Measurements from ENCODE around the gene RBM28. TPM values are rescaled to one million over a fixed set of nuclear protein-coding genes. Genes with fewer than 3 reads are reported as not detected.

RBM28 gene
- total RNA-seq, 1 experiment from 2014 or later, result 54.1 TPM

DNA sequence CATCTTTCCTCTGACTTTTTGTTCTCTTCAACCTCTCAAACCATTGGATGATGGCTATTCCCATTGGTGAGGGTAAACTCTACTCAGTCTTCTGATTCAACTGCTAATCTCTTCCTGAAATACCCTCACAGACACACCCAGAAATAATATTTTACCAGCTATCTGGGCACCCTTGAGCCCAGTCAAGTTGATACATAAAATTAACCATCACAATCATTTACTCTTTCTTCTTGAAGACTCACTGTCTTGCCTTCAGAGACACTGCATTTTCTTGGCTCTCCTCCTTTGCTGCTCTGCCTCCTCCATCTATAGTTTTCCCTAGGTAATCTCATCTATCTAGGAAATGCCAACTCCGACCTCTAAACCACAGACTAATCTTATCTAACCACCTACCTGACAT lies 30.3 kb upstream of the RBM28 start:
- in situ Hi-C loops (cut with HindIII; ENCODE audit: low pct_unique_long_range_greater_than_20kb, low sequenced_read_pairs) (no loop called here), intact Hi-C loops (cut with micrococcal nuclease; ENCODE audit: unreplicated experiment) (no loop called here)
- no peak overlapping the region for H3K27ac ChIP-seq (ENCODE audit: low read length)
- no peak overlapping the region for H3K4me3 ChIP-seq (ENCODE audit: low read depth in 2 of 2, low read length in 2 of 2)
- no peak for TF ChIP-seq TCF7L2 (IDR thresholded peaks at IDR 0.05; ENCODE audit: low read depth, low read length)
- TF ChIP-seq SIN3A (IDR thresholded peaks at IDR 0.05; ENCODE audit: borderline replicate concordance, insufficient read depth, low read depth, low read length), result no peak
- TF ChIP-seq, protein P1, sequence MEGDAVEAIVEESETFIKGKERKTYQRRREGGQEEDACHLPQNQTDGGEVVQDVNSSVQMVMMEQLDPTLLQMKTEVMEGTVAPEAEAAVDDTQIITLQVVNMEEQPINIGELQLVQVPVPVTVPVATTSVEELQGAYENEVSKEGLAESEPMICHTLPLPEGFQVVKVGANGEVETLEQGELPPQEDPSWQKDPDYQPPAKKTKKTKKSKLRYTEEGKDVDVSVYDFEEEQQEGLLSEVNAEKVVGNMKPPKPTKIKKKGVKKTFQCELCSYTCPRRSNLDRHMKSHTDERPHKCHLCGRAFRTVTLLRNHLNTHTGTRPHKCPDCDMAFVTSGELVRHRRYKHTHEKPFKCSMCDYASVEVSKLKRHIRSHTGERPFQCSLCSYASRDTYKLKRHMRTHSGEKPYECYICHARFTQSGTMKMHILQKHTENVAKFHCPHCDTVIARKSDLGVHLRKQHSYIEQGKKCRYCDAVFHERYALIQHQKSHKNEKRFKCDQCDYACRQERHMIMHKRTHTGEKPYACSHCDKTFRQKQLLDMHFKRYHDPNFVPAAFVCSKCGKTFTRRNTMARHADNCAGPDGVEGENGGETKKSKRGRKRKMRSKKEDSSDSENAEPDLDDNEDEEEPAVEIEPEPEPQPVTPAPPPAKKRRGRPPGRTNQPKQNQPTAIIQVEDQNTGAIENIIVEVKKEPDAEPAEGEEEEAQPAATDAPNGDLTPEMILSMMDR (IDR thresholded peaks at IDR 0.05), result no peak
- TF ChIP-seq, protein P2, sequence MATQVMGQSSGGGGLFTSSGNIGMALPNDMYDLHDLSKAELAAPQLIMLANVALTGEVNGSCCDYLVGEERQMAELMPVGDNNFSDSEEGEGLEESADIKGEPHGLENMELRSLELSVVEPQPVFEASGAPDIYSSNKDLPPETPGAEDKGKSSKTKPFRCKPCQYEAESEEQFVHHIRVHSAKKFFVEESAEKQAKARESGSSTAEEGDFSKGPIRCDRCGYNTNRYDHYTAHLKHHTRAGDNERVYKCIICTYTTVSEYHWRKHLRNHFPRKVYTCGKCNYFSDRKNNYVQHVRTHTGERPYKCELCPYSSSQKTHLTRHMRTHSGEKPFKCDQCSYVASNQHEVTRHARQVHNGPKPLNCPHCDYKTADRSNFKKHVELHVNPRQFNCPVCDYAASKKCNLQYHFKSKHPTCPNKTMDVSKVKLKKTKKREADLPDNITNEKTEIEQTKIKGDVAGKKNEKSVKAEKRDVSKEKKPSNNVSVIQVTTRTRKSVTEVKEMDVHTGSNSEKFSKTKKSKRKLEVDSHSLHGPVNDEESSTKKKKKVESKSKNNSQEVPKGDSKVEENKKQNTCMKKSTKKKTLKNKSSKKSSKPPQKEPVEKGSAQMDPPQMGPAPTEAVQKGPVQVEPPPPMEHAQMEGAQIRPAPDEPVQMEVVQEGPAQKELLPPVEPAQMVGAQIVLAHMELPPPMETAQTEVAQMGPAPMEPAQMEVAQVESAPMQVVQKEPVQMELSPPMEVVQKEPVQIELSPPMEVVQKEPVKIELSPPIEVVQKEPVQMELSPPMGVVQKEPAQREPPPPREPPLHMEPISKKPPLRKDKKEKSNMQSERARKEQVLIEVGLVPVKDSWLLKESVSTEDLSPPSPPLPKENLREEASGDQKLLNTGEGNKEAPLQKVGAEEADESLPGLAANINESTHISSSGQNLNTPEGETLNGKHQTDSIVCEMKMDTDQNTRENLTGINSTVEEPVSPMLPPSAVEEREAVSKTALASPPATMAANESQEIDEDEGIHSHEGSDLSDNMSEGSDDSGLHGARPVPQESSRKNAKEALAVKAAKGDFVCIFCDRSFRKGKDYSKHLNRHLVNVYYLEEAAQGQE (IDR thresholded peaks at IDR 0.05; ENCODE audit: insufficient read depth in 1 of 2, low read depth in 2 of 2, low read length in 1 of 2), result no peak
- no peak for TF ChIP-seq POLR2AphosphoS5 (IDR thresholded peaks at IDR 0.05; ENCODE audit: low read depth, low read length)
- CTCF ChIA-PET, result interaction anchor here (1.7 kb wide), 1 partner anchor 13 kb away, joined by 6 read pairs; no protein-coding TSS in a partner anchor
- DNase-seq (ENCODE audit: low read depth, low spot score) (no peak), ATAC-seq (no peak)
- H3K36me3 ChIP-seq (ENCODE audit: control insufficient read depth, insufficient read depth, low read length), result no peaks in the 10 kb centered on the region
- H3K27me3 ChIP-seq (ENCODE audit: control insufficient read depth, insufficient read depth, low read length), result no peaks in the 10 kb centered on the region
- POLR2A ChIA-PET, result interaction anchor here (0.6 kb wide), 1 partner anchor 655 kb away, joined by 3 read pairs; no protein-coding TSS in a partner anchor
- BruUV-seq (replicated peaks), result no TSS peak
- H3K9me3 ChIP-seq (ENCODE audit: control insufficient read depth, insufficient read depth, low read depth, low read length), result no peaks in the 10 kb centered on the region
- H3K4me1 ChIP-seq (ENCODE audit: control insufficient read depth, insufficient read depth, low read length), result no peaks in the 10 kb centered on the region

DNA sequence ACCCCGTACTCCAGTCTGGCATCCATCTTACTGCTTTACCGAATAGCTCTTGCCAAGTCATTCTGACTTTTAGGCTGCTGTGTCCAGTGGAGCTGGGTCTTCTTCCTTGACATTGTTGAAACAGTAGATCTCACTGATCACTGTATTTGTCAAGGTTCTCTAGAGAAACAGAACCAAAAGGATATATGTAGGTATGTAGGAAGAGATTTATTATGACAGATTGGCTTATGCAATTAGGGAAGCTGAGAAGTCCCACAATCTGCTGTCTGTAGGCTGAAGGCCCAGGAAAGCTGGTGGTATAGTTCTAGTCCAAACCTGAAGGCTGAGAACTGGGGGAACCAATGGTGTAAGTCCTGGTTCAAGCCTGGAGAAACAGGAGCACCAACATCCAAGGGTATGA lies 29.9 kb upstream of the RBM28 start:
- ChIA-PET POLR2A (interaction anchor here (0.6 kb wide), 1 partner anchor 655 kb away, joined by 3 read pairs; no protein-coding TSS in a partner anchor), CTCF (interaction anchor here (1.7 kb wide), 1 partner anchor 14 kb away, joined by 6 read pairs; no protein-coding TSS in a partner anchor)
- no peak for DNase-seq (ENCODE audit: low read depth, low spot score)
- Histone ChIP-seq H3K36me3 (ENCODE audit: control insufficient read depth, insufficient read depth, low read length) (no peaks in the 10 kb centered on the region), H3K9me3 (ENCODE audit: control insufficient read depth, insufficient read depth, low read depth, low read length) (no peaks in the 10 kb centered on the region), H3K27me3 (ENCODE audit: control insufficient read depth, insufficient read depth, low read length) (no peaks in the 10 kb centered on the region), H3K4me3 (ENCODE audit: low read depth in 2 of 2, low read length in 2 of 2) (no peak overlapping the region), H3K4me1 (ENCODE audit: control insufficient read depth, insufficient read depth, low read length) (no peaks in the 10 kb centered on the region), H3K27ac (ENCODE audit: low read length) (no peak overlapping the region)
- in situ Hi-C loops (cut with HindIII; ENCODE audit: low pct_unique_long_range_greater_than_20kb, low sequenced_read_pairs), result no loop called here
- TF ChIP-seq, protein P2 (IDR thresholded peaks at IDR 0.05; ENCODE audit: insufficient read depth in 1 of 2, low read depth in 2 of 2, low read length in 1 of 2), result no peak
- TF ChIP-seq POLR2AphosphoS5 (IDR thresholded peaks at IDR 0.05; ENCODE audit: low read depth, low read length), result no peak
- TF ChIP-seq TCF7L2 (IDR thresholded peaks at IDR 0.05; ENCODE audit: low read depth, low read length), result no peak
- TF ChIP-seq SIN3A (IDR thresholded peaks at IDR 0.05; ENCODE audit: borderline replicate concordance, insufficient read depth, low read depth, low read length), result no peak
- TF ChIP-seq, protein P1 (IDR thresholded peaks at IDR 0.05), result no peak
- intact Hi-C loops (cut with micrococcal nuclease; ENCODE audit: unreplicated experiment), result no loop called here
- ATAC-seq, result no peak
- no TSS peak for BruUV-seq (replicated peaks)

Measured in Panc1 (cell line).